WTC11 (cell line): Measurements from ENCODE around the gene SLC35G2.

Source experiments
- CBFB ChIP-seq: sonication (generic); formaldehyde crosslinking; IDR thresholded peaks from 2 replicates; pipeline ENCODE4 v1.8.1; 2022; ENCODE audit warnings: mild to moderate bottlenecking, low read depth, missing genetic modification reagents
- CREM ChIP-seq: sonication (generic); formaldehyde crosslinking; IDR thresholded peaks from 2 replicates; pipeline ENCODE4 v1.8.1; 2022; ENCODE audit warnings: mild to moderate bottlenecking, missing genetic modification reagents, moderate library complexity
- EMX1 ChIP-seq: fragments of 250-450 bp; sonication (Bioruptor Pico); IDR thresholded peaks from 2 replicates; pipeline ENCODE4 v1.8.0; 2021; ENCODE audit warnings: mild to moderate bottlenecking
- ESRRA ChIP-seq: sonication (generic); formaldehyde crosslinking; IDR thresholded peaks from 2 replicates; pipeline ENCODE4 v1.8.1; 2022; ENCODE audit warnings: mild to moderate bottlenecking, missing genetic modification reagents, borderline replicate concordance
- GABPB1 ChIP-seq: sonication (generic); formaldehyde crosslinking; IDR thresholded peaks from 2 replicates; pipeline ENCODE4 v1.8.1; 2023; ENCODE audit warnings: mild to moderate bottlenecking, missing genetic modification reagents
- KAT7 ChIP-seq: sonication (generic); formaldehyde crosslinking; IDR thresholded peaks from 2 replicates; pipeline ENCODE4 v1.8.1; 2023; ENCODE audit warnings: missing genetic modification reagents, mild to moderate bottlenecking, borderline replicate concordance
- NFE2L1 ChIP-seq: sonication (generic); formaldehyde crosslinking; IDR thresholded peaks from 2 replicates; pipeline ENCODE4 v1.8.1; 2023; ENCODE audit warnings: missing genetic modification reagents
- SP1 ChIP-seq: sonication (generic); formaldehyde crosslinking; conservative IDR thresholded peaks from 2 replicates; pipeline ENCODE4 v1.8.1; 2022; ENCODE audit warnings: missing genetic modification reagents
- TF ChIP-seq, protein P1 (sequence below): fragments of 200-600 bp; IDR thresholded peaks from 2 replicates; pipeline ENCODE4 v1.8.0; 2022; ENCODE audit warnings: antibody characterized with exemption
- TF ChIP-seq, protein P2 (sequence below): sonication (generic); formaldehyde crosslinking; IDR thresholded peaks from 2 replicates; pipeline ENCODE4 v1.8.0; 2022; ENCODE audit warnings: missing genetic modification reagents
- TF ChIP-seq, protein P3 (sequence below): sonication (generic); formaldehyde crosslinking; IDR thresholded peaks from 2 replicates; pipeline ENCODE4 v1.8.0; 2022; ENCODE audit warnings: mild to moderate bottlenecking, missing genetic modification reagents
- TF ChIP-seq, protein P4 (sequence below): fragments of 250-450 bp; sonication (Bioruptor Pico); IDR thresholded peaks from 2 replicates; pipeline ENCODE4 v2.1.2; 2022; ENCODE audit warnings: mild to moderate bottlenecking, moderate library complexity
- TF ChIP-seq, protein P5 (sequence below): sonication (generic); formaldehyde crosslinking; IDR thresholded peaks from 2 replicates; pipeline ENCODE4 v1.8.0; 2022; ENCODE audit warnings: mild to moderate bottlenecking, missing genetic modification reagents
- TF ChIP-seq, protein P6 (sequence below): sonication (generic); formaldehyde crosslinking; conservative IDR thresholded peaks from 2 replicates; pipeline ENCODE4 v1.8.1; 2022; ENCODE audit warnings: mild to moderate bottlenecking, missing genetic modification reagents

DNA sequence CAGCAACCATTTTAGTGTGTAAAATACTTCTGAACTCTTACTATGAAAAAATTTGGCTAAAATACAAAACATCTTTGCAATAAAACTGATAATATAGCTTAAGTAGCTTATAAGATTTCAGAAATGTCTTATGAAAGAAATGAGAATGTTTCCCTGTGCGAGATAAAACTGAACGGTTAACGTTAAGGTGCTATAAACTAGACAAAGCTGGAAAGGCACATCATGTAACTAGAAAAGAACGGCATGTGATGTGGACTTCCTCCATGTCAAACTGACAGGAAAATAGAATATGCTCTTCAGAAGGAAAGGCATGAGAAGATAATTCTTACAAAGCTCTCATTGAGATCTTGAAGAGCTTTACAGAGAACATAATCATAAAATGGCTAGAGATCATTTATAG lies 79.6 kb downstream of the SLC35G2 start:
- TF ChIP-seq, protein P1, sequence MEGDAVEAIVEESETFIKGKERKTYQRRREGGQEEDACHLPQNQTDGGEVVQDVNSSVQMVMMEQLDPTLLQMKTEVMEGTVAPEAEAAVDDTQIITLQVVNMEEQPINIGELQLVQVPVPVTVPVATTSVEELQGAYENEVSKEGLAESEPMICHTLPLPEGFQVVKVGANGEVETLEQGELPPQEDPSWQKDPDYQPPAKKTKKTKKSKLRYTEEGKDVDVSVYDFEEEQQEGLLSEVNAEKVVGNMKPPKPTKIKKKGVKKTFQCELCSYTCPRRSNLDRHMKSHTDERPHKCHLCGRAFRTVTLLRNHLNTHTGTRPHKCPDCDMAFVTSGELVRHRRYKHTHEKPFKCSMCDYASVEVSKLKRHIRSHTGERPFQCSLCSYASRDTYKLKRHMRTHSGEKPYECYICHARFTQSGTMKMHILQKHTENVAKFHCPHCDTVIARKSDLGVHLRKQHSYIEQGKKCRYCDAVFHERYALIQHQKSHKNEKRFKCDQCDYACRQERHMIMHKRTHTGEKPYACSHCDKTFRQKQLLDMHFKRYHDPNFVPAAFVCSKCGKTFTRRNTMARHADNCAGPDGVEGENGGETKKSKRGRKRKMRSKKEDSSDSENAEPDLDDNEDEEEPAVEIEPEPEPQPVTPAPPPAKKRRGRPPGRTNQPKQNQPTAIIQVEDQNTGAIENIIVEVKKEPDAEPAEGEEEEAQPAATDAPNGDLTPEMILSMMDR = no peak
- TF ChIP-seq, protein P2, sequence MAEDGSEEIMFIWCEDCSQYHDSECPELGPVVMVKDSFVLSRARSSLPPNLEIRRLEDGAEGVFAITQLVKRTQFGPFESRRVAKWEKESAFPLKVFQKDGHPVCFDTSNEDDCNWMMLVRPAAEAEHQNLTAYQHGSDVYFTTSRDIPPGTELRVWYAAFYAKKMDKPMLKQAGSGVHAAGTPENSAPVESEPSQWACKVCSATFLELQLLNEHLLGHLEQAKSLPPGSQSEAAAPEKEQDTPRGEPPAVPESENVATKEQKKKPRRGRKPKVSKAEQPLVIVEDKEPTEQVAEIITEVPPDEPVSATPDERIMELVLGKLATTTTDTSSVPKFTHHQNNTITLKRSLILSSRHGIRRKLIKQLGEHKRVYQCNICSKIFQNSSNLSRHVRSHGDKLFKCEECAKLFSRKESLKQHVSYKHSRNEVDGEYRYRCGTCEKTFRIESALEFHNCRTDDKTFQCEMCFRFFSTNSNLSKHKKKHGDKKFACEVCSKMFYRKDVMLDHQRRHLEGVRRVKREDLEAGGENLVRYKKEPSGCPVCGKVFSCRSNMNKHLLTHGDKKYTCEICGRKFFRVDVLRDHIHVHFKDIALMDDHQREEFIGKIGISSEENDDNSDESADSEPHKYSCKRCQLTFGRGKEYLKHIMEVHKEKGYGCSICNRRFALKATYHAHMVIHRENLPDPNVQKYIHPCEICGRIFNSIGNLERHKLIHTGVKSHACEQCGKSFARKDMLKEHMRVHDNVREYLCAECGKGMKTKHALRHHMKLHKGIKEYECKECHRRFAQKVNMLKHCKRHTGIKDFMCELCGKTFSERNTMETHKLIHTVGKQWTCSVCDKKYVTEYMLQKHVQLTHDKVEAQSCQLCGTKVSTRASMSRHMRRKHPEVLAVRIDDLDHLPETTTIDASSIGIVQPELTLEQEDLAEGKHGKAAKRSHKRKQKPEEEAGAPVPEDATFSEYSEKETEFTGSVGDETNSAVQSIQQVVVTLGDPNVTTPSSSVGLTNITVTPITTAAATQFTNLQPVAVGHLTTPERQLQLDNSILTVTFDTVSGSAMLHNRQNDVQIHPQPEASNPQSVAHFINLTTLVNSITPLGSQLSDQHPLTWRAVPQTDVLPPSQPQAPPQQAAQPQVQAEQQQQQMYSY (CRISPR knock-in tag) = no peak
- no peak for TF ChIP-seq ESRRA (CRISPR knock-in tag)
- TF ChIP-seq KAT7 (CRISPR knock-in tag) = no peak
- TF ChIP-seq, protein P3, sequence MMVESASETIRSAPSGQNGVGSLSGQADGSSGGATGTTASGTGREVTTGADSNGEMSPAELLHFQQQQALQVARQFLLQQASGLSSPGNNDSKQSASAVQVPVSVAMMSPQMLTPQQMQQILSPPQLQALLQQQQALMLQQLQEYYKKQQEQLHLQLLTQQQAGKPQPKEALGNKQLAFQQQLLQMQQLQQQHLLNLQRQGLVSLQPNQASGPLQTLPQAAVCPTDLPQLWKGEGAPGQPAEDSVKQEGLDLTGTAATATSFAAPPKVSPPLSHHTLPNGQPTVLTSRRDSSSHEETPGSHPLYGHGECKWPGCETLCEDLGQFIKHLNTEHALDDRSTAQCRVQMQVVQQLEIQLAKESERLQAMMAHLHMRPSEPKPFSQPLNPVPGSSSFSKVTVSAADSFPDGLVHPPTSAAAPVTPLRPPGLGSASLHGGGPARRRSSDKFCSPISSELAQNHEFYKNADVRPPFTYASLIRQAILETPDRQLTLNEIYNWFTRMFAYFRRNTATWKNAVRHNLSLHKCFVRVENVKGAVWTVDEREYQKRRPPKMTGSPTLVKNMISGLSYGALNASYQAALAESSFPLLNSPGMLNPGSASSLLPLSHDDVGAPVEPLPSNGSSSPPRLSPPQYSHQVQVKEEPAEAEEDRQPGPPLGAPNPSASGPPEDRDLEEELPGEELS (CRISPR knock-in tag) = no peak
- TF ChIP-seq SP1 = no peak
- TF ChIP-seq EMX1 (CRISPR knock-in tag) = no peak
- TF ChIP-seq GABPB1 (CRISPR knock-in tag) = no peak
- TF ChIP-seq, protein P4, sequence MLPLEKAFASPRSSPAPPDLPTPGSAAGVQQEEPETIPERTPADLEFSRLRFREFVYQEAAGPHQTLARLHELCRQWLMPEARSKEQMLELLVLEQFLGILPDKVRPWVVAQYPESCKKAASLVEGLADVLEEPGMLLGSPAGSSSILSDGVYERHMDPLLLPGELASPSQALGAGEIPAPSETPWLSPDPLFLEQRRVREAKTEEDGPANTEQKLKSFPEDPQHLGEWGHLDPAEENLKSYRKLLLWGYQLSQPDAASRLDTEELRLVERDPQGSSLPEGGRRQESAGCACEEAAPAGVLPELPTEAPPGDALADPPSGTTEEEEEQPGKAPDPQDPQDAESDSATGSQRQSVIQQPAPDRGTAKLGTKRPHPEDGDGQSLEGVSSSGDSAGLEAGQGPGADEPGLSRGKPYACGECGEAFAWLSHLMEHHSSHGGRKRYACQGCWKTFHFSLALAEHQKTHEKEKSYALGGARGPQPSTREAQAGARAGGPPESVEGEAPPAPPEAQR (CRISPR knock-in tag) = no peak
- no peak for TF ChIP-seq CBFB (CRISPR knock-in tag)
- TF ChIP-seq, protein P5, sequence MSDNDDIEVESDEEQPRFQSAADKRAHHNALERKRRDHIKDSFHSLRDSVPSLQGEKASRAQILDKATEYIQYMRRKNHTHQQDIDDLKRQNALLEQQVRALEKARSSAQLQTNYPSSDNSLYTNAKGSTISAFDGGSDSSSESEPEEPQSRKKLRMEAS = no peak
- no peak for TF ChIP-seq CREM (CRISPR knock-in tag)
- no peak for TF ChIP-seq NFE2L1 (CRISPR knock-in tag)
- TF ChIP-seq, protein P6, sequence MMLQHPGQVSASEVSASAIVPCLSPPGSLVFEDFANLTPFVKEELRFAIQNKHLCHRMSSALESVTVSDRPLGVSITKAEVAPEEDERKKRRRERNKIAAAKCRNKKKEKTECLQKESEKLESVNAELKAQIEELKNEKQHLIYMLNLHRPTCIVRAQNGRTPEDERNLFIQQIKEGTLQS (CRISPR knock-in tag) = no peak
